Vagina (tissue), 2 donors: ENCODE measurements around the gene LTBP2. TPM values are rescaled to one million over a fixed set of nuclear protein-coding genes. Genes with fewer than 3 reads are reported as not detected.

Experiments
- DNase-seq, 2 donors: peaks; one replicate each; pipeline ENCODE4 v3.0.0-alpha.2; 2017; ENCODE audit errors: extremely low spot score in 2 of 2
- H3K27ac ChIP-seq: fragments of 200-600 bp; sonication (generic); one replicate; pipeline ENCODE4 v1.5.1; 2019
- H3K27me3 ChIP-seq: fragments of 200-600 bp; sonication (generic); one replicate; pipeline ENCODE4 v1.5.1; 2019
- H3K36me3 ChIP-seq, 2 donors: fragments of 200-600 bp; sonication (generic); one replicate each; pipeline ENCODE4 v1.5.1; 2017 to 2019
- H3K4me1 ChIP-seq: fragments of 200-600 bp; sonication (generic); one replicate; pipeline ENCODE4 v1.5.1; 2019
- H3K4me3 ChIP-seq, 2 donors: fragments of 200-600 bp; sonication (generic); 1 replicate in 1 of 2; 2 replicates in 1 of 2; pipeline ENCODE4 v1.5.1; 2016 to 2019
- H3K9me3 ChIP-seq: fragments of 200-600 bp; sonication (generic); one replicate; pipeline ENCODE4 v1.5.1; 2019
- CTCF ChIP-seq, 3 experiments: fragments of 450-650 bp in 2 of 3; fragments of 200-600 bp in 1 of 3; sonication (generic) in 1 of 3; IDR thresholded peaks; one replicate each; pipeline ENCODE4 v1.5.1; 2017 to 2019; ENCODE audit warnings: antibody characterized with exemption in 3 of 3, mild to moderate bottlenecking in 2 of 3, moderate library complexity in 2 of 3
- POLR2A ChIP-seq, 2 donors: fragments of 450-650 bp; IDR thresholded peaks; one replicate each; pipeline ENCODE4 v1.6.1; 2017; ENCODE audit warnings: antibody characterized with exemption in 2 of 2, mild to moderate bottlenecking in 2 of 2, moderate library complexity in 2 of 2
- POLR2AphosphoS5 ChIP-seq, 2 donors: sonication (generic); formaldehyde crosslinking; IDR thresholded peaks; one replicate each; pipeline ENCODE4 v1.9.0; 2017; ENCODE audit warnings: antibody characterized with exemption in 2 of 2, mild to moderate bottlenecking in 2 of 2, low read depth in 1 of 2; ENCODE audit not compliant: insufficient read depth in 1 of 2
- intact Hi-C: fragments of 100-400 bp; cut with DNase I; formaldehyde crosslinking; loops from one replicate; pipeline ENCODE4 v1.15.1; 2023
- total RNA-seq: library from RNA; depleted of rRNA; stranded (reverse); fragments of >200 nt; gene quantifications from one replicate; pipeline ENCODE4 v1.2.3, GENCODE V29; 2016

The LTBP2 gene
- total RNA-seq, 1 donor from 2014 or later, result 52.5 TPM

- no peak for DNase-seq
- H3K27me3 ChIP-seq, result no peaks in the 10 kb centered on the region
- H3K4me3 ChIP-seq, result no peak overlapping the region
- H3K4me1 ChIP-seq, result peaks cover 12% of the 10 kb centered on the region
- H3K27ac ChIP-seq, result no peak overlapping the region
- H3K9me3 ChIP-seq, result no peaks in the 10 kb centered on the region
- H3K36me3 ChIP-seq, result no peaks in the 10 kb centered on the region
- intact Hi-C loops, result no loop called here
- TF ChIP-seq POLR2AphosphoS5 (IDR thresholded peaks at IDR 0.05; ENCODE audit: insufficient read depth in 1 of 2, low read depth in 1 of 2), result no peak
- TF ChIP-seq POLR2A (IDR thresholded peaks at IDR 0.05), result no peak
- no peak for TF ChIP-seq CTCF (IDR thresholded peaks at IDR 0.05)
Observed at GRCh38 chr14:74528406-74528805, 83.6 kb downstream of the LTBP2 start.

- no peak overlapping the region for H3K4me3 ChIP-seq
- no peaks in the 10 kb centered on the region for H3K27me3 ChIP-seq
- DNase-seq, result no peak
- no peak overlapping the region for H3K27ac ChIP-seq
- peaks cover 12% of the 10 kb centered on the region for H3K4me1 ChIP-seq
- no peaks in the 10 kb centered on the region for H3K36me3 ChIP-seq
- intact Hi-C loops, result no loop called here
- H3K9me3 ChIP-seq, result no peaks in the 10 kb centered on the region
- TF ChIP-seq POLR2AphosphoS5 (IDR thresholded peaks at IDR 0.05; ENCODE audit: insufficient read depth in 1 of 2, low read depth in 1 of 2) (no peak), CTCF (IDR thresholded peaks at IDR 0.05) (no peak), POLR2A (IDR thresholded peaks at IDR 0.05) (no peak)
Observed at GRCh38 chr14:74527736-74528280, 84.2 kb downstream of the LTBP2 start.

GRCh38 chr14:74526854-74527585 is 85.0 kb downstream of the LTBP2 start:
- Histone ChIP-seq H3K36me3 (no peaks in the 10 kb centered on the region), H3K27ac (no peak overlapping the region), H3K27me3 (no peaks in the 10 kb centered on the region), H3K4me3 (no peak overlapping the region), H3K9me3 (no peaks in the 10 kb centered on the region), H3K4me1 (peaks cover 10% of the 10 kb centered on the region)
- no peak for TF ChIP-seq POLR2AphosphoS5 (IDR thresholded peaks at IDR 0.05; ENCODE audit: insufficient read depth in 1 of 2, low read depth in 1 of 2)
- no peak for TF ChIP-seq POLR2A (IDR thresholded peaks at IDR 0.05)
- TF ChIP-seq CTCF (IDR thresholded peaks at IDR 0.05), result no peak
- DNase-seq, result no peak
- intact Hi-C loops, result no loop called here

DNA sequence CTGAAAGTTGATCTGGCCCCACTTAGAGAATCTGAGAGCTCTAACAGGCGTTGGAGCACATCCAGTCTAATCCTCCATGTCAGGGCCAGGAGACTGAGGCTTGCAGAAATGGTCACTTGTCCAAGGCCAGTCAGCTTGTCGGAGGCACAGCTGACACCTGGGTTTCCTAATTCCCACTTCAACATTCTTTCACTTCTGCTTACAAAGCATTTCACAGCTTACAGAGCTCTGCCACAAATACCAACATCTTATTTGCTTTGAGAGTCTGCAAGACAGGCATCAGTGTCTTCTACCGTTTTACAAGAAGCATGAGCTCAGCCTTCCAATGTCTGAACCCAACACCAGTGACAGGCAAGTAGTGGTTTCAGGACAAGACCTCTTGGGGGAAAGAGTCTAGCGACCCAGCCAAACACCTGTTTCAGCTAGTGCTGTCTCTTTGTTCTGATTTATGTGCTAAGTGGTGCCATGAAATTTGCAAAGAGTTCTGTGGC is 86.6 kb downstream of the LTBP2 start:
- DNase-seq, result no peak
- no peaks in the 10 kb centered on the region for H3K9me3 ChIP-seq
- TF ChIP-seq POLR2A (IDR thresholded peaks at IDR 0.05) (no peak), POLR2AphosphoS5 (IDR thresholded peaks at IDR 0.05; ENCODE audit: insufficient read depth in 1 of 2, low read depth in 1 of 2) (no peak), CTCF (IDR thresholded peaks at IDR 0.05) (no peak)
- H3K36me3 ChIP-seq, result peaks cover 0 to 7% of the 10 kb centered on the region in 2 donors
- H3K27ac ChIP-seq, result no peak overlapping the region
- no peak overlapping the region for H3K4me3 ChIP-seq
- intact Hi-C loops, result no loop called here
- no peaks in the 10 kb centered on the region for H3K4me1 ChIP-seq
- H3K27me3 ChIP-seq, result no peaks in the 10 kb centered on the region

DNA sequence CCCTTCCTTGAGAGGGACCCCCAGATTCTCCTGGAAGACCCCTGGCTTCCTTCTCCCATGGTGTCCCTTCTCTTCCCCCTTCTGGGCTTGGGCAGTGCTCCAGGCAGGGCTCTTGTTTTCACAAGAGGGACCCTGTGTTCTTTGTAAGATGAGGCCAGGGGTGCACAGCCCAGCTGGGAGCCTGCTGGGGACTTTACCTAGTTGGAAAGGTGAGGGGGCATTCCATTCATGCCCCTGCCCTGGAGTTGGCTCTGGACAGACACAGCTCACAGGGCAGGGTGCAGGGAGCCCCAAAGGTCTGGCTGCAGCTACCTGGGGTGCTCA is 87.3 kb downstream of the LTBP2 start:
- TF ChIP-seq CTCF (IDR thresholded peaks at IDR 0.05), result no peak
- TF ChIP-seq POLR2A (IDR thresholded peaks at IDR 0.05), result no peak
- TF ChIP-seq POLR2AphosphoS5 (IDR thresholded peaks at IDR 0.05; ENCODE audit: insufficient read depth in 1 of 2, low read depth in 1 of 2), result no peak
- intact Hi-C loops, result no loop called here
- H3K27ac ChIP-seq, result no peak overlapping the region

More for the DNA sequence above, 87.3 kb downstream of the LTBP2 start:
- Histone ChIP-seq H3K36me3 (peaks cover 0 to 7% of the 10 kb centered on the region in 2 donors), H3K4me1 (no peaks in the 10 kb centered on the region), H3K9me3 (no peaks in the 10 kb centered on the region), H3K4me3 (no peak overlapping the region), H3K27me3 (no peaks in the 10 kb centered on the region)
- DNase-seq, result no peak
